GM13977 (cell line): Measurements from ENCODE around the gene RITA1.
"Not testable (repeated sequence)": the region's sequence is repeated elsewhere in the genome, so short reads cannot be mapped to it uniquely, and the experiment has no call there.

Experiments
- DNase-seq: peaks from one replicate; pipeline ENCODE4 v3.0.0; 2012; ENCODE audit warnings: low spot score
- in situ Hi-C: fragments of 300-500 bp; cut with MboI; formaldehyde crosslinking; loops from one replicate; pipeline ENCODE4 v1.12.0; 2022; ENCODE audit warnings: low sequenced_read_pairs, low pct_unique_long_range_greater_than_20kb, mixed read lengths, inconsistent platforms; ENCODE audit not compliant: unreplicated experiment
- TF ChIP-seq, protein P1 (sequence below): IDR thresholded peaks from 2 replicates; pipeline ENCODE4 v1.5.1; 2012; ENCODE audit warnings: mild to moderate bottlenecking, control low read depth; ENCODE audit not compliant: insufficient read depth; ENCODE audit errors: extremely low read depth, missing control alignments

Gene RITA1

DNA sequence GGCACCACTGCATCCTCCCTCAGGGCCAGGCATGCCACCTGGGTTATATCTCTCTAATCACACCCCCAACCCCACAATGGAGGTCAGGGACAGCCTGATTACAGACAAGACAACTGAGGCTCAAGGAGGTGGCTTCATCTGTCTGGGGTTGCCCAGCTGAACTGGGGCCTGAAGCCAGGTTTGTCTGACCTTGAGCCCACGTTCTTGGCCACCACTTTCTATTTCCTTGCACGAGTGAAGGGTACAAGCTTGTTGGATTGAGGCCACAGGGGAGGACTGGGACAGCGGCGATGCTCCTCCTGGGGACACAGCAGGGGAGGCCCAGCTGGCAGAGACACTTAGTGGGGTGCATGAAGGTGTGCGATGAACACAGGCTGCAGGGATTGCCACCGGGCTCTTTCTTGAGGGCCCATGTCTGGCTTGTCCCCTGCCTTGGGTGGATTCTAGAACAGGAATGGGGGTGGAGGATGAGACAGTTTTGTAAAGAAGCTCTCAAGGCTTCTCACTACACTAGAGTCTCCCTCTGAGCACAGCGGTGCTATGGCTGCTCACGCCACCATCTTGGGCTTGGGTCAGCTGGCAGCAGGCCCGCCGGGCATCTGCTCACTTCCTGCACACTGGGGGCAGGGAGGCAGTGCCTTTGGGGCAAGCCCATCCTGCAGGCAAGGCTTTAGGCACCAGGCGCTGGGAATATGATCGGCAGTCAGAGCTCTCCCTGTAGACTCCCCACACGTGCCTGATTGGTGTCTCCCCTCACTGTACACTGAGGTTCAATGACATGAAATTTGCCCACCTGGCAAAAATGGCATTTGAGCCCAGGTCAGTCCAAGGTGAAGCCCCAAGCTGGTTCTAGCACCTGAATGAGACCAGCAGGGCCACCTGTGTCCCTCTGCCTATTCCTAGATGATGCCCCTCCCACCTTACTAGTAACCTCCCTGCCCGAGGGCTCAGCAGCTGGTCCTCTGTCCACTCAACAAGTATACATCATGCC lies 16.0 kb downstream of the RITA1 start:
- no peak for DNase-seq
- TF ChIP-seq, protein P1, sequence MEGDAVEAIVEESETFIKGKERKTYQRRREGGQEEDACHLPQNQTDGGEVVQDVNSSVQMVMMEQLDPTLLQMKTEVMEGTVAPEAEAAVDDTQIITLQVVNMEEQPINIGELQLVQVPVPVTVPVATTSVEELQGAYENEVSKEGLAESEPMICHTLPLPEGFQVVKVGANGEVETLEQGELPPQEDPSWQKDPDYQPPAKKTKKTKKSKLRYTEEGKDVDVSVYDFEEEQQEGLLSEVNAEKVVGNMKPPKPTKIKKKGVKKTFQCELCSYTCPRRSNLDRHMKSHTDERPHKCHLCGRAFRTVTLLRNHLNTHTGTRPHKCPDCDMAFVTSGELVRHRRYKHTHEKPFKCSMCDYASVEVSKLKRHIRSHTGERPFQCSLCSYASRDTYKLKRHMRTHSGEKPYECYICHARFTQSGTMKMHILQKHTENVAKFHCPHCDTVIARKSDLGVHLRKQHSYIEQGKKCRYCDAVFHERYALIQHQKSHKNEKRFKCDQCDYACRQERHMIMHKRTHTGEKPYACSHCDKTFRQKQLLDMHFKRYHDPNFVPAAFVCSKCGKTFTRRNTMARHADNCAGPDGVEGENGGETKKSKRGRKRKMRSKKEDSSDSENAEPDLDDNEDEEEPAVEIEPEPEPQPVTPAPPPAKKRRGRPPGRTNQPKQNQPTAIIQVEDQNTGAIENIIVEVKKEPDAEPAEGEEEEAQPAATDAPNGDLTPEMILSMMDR = no peak
- in situ Hi-C loops = no loop called here

DNA sequence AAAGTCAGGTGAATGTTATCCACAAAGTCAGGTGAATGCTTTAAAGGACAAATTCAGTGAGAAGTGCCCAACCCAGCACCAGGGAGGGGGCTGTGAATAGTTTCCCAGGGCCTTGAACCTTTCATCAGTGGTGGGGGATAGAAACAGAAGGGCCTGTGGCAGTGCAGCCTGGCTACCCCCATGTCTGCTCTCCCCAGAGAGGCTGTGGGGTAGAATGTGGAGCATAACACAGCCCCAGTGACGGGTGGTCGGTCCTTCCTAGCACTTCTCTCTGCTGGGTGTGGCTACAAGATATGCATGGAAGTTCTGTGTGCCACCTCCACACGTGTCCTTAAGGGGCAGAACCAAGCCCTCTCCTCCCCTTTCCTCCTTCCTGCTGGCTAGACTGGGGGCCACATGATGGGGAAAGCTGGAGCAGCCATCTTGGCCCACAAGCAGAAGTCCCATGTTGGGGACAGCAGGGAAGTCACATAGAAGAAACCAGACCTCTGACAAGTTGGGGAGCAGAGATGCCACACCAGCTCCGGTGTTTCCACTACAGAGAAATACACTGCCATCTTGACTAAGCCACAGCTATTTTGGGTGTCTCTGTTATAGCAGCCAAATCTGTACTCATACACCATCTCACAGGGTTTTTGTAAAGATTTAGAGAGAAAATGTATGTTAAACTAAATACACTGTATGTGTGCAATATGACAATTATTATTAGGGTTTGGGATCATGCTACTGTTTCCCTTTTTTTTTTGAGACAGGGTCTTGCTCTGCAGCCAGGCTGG lies 17.0 kb downstream of the RITA1 start:
- no peak for DNase-seq
- TF ChIP-seq, protein P1 = no peak
- in situ Hi-C loops = no loop called here

DNA sequence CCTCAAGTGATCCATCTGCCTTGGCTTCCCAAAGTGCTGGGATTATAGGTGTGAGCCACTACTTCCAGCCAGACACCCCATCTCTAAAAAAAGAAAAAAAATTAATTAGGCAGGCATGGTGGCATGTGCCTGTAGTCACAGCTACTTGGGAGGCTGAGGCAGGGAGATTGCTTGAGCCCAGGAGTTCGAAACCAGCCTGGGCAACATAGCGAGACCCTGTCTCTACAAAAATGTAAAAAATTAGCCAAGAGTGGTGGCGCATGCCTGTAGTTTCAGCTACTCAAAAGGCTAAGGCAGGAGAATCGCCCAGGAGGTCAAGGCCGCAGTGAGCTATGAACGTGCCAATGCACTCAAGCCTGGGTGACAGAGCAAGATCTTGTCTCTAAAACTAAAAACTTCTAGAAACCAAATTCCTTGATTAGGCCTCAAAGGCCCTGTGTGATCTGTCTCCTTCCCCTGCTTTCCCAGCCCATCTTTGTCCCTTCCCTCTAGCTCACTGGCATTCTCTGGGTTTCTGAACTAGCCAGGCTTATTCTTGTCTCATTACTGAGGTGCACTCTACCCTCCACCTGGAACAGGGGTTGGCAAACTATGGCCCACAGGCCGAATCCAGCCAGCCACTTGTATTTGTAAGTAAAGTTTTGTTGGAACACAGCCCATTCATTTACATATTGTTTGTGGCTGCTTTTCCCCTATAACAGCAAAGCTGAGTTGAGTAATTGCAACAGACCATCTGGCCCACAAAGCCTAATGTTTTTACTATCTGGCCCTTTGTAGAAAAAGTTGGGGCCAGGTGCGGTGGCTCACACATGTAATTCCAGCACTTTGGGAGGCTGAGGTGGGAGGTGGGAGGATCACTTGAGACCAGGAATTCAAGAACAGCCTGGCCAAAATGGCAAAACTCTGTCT lies 18.6 kb downstream of the RITA1 start:
- in situ Hi-C loops = no loop called here
- DNase-seq = no peak

DNA sequence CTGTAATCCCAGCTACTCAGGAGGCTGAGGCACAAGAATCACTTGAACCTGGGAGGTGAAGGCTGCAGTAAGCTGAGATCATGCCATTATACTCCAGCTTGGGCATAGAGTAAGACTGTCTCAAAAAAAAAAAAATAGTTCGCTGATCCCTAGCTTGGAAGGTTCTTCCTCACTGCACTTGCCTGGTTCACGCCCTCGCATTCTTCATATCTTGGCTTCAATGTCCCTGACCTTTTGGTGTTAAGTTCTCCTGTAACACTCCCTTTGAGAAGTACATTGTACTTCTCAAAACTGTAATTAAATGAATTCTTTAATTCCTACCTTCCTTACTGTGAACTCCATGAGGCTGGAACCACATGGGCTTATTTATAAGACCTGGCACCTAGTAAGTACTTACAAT lies 19.3 kb downstream of the RITA1 start:
- no peak for DNase-seq
- TF ChIP-seq, protein P1 = no peak
- in situ Hi-C loops = no loop called here

More for the DNA sequence above, 18.6 kb downstream of the RITA1 start:
- TF ChIP-seq, protein P1 = no peak

DNA sequence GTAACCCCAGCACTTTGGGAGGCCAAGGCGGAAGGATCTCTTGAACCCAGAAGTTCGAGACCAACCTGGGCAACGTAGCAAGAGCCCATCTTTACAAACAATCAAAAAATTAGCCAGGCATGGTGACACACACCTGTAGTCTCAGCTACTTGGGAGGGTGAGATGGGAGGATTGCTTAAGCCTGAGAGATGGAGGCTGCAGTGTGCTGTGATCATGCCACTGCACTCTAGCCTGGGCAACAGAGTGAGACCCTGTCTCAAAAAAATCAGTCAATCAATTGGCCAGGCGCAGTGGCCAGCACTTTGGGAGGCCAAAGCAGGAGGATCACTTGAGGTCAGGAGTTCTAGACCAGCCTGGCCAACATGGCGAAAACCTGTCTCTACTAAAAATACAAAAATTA lies 21.3 kb downstream of the RITA1 start:
- DNase-seq, in situ Hi-C loops: not testable (repeated sequence)

DNA sequence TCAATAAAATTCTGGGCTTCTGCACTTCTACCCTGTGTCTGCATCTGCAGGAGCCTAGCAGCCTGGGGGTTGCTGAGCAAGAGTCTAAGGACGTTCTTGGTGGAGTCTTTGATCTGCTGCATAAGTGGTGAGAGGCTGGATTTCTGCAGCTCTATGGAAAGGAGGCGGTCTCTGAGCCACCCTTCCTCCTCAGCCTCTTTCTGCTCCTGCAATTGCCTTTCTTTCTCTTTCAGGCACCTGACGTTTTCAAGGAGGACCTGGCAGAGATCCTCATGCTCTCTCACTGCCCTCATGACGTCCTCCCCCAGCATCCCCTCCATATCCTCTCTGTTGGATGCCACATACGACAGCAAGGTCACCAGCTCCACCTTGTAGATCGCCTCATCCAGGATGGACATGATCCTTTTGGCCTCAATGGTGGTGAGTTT lies 22.1 kb downstream of the RITA1 start:
- no peak for DNase-seq
- TF ChIP-seq, protein P1 = no peak
- in situ Hi-C loops = no loop called here
